Measurements from ENCODE around the gene INPP5A.

DNA sequence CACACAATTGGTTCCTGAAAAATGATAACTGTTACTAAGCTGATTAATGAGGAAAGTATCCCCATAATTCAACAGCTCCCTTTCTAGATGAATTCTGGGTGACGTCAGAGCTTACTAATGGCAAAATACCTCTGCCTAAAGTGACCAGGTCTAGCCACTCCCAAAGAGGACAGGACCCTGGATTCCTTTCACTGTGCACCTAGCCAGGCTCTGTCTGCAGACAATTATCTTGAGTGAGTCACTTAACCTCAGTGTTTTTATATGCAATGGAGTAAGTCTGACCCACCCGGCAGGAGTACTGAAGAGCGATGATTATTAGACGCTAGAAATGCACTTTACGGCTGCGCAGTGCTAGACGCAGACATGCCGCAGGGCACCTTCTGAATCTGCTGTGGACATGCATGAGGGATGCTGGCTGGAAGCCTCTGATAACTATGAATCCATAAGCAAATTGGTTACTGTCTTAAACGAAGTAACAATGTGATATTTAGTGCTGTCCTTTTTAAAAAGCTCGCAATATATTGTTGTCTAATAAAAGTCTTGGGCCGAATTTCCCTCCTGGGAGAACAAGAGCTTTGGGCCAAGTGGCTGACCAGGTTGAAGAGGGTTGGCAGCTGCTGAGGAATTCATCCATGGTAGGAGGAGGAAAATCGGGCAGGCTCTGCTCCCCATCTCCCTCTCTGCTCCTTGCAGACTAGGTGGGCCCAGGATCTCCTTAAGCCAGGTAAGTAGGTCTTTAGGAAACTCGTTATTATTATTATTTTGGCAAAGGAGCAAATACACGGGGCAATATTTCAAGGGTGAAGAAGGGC, 4.6 kb upstream of the INPP5A start:
- TF ChIP-seq, protein P1, sequence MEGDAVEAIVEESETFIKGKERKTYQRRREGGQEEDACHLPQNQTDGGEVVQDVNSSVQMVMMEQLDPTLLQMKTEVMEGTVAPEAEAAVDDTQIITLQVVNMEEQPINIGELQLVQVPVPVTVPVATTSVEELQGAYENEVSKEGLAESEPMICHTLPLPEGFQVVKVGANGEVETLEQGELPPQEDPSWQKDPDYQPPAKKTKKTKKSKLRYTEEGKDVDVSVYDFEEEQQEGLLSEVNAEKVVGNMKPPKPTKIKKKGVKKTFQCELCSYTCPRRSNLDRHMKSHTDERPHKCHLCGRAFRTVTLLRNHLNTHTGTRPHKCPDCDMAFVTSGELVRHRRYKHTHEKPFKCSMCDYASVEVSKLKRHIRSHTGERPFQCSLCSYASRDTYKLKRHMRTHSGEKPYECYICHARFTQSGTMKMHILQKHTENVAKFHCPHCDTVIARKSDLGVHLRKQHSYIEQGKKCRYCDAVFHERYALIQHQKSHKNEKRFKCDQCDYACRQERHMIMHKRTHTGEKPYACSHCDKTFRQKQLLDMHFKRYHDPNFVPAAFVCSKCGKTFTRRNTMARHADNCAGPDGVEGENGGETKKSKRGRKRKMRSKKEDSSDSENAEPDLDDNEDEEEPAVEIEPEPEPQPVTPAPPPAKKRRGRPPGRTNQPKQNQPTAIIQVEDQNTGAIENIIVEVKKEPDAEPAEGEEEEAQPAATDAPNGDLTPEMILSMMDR (IDR thresholded peaks at IDR 0.05), result no peak
- TF ChIP-seq POLR2AphosphoS5 (IDR thresholded peaks at IDR 0.05) (no peak), POLR2A (IDR thresholded peaks at IDR 0.05) (no peak)

All from sigmoid colon (tissue), 4 donors.